GM11168 (cell line): Measurements from ENCODE around the gene KLHDC10.
"Not testable (repeated sequence)": the region's sequence is repeated elsewhere in the genome, so short reads cannot be mapped to it uniquely, and the experiment has no call there.

ENCODE experiments used
- in situ Hi-C: fragments of 300-500 bp; cut with MboI; formaldehyde crosslinking; loops from one replicate; pipeline ENCODE4 v1.12.0; 2022; ENCODE audit warnings: low sequenced_read_pairs; ENCODE audit not compliant: unreplicated experiment

Gene KLHDC10, protein sequence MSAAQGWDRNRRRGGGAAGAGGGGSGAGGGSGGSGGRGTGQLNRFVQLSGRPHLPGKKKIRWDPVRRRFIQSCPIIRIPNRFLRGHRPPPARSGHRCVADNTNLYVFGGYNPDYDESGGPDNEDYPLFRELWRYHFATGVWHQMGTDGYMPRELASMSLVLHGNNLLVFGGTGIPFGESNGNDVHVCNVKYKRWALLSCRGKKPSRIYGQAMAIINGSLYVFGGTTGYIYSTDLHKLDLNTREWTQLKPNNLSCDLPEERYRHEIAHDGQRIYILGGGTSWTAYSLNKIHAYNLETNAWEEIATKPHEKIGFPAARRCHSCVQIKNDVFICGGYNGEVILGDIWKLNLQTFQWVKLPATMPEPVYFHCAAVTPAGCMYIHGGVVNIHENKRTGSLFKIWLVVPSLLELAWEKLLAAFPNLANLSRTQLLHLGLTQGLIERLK

DNA sequence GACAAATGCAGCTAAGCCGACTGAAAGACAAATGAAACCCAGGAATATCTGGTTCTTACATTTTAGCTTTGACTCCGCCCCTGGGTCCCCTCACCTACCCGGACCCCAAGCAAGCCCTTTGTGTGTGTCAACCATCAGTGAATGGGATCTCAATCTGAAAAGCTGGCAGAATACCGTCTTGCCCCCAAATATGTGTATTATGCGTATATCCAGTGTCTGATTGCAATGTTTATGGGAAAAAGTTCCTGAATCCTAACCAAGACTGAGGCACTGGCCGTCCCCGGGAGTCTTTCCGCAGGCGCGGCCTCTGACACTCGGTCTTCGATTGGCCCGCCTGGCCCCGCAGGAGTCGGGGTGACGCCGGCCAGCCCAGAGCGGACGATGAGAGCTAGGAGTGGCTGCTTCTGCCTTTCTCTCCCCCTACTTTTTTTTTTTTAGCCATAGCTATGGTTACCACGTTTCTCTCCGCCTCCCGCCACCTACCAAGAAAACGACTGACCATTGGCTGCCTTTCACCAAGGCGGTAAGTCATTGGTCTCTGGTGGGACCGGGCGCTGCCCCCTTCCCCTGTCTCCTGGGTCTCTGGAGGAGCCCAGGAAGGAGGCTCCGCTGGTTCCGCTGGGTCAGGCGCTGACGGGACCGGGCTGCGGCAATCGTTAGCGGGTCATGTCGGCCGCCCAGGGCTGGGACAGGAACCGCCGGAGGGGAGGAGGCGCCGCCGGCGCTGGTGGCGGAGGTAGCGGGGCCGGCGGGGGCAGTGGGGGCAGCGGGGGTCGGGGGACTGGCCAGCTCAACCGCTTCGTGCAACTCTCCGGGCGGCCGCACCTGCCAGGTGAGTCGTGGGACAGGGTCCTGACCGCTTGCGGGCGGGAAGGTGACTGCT, at the start of gene KLHDC10:
KLHDC10 (plus strand) TSS at position 557 of the 883 bp plus-strand sequence; CDS start at position 667, 110 bp downstream.
- in situ Hi-C loops: loop anchor here (10.0 kb wide), 2 partner anchors 685 to 755 kb away; no protein-coding TSS in a partner anchor

DNA sequence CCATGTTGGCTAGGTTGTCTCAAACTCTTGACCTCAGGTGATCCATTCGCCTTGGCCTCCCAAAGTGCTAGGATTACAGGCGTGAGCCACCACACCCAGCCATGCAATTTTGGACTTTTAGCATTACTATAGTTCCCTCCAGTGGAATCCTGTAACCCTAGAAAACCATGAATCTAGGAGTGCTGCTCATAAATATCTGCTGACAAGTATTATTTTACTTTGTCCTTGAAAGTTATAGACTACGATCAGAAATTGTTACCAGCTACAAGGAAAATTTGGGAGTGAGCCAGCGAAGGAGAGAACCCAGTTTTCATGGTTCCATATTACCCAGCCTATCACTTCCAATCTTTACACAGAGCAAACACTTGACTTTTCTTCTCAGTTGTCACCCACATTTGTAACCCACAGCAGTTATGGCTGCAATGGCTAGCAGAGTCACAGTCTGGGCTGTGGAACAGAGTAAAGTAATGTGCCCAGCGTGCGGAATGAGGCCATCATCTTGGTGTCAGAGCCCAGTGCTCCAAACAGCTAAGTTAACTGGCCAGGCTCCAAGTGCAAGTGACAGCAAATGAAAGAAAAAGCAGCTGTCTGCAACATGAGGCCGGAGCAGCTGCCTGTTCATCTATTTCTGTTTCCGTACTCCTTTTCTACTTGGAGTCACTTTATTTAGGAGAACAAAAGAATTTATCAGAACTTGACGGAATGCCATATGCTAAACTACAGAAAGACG, 49.1 kb upstream of the KLHDC10 start:
- in situ Hi-C loops: loop anchor here (25.0 kb wide), 1 partner anchor 359 kb away; no protein-coding TSS in a partner anchor

DNA sequence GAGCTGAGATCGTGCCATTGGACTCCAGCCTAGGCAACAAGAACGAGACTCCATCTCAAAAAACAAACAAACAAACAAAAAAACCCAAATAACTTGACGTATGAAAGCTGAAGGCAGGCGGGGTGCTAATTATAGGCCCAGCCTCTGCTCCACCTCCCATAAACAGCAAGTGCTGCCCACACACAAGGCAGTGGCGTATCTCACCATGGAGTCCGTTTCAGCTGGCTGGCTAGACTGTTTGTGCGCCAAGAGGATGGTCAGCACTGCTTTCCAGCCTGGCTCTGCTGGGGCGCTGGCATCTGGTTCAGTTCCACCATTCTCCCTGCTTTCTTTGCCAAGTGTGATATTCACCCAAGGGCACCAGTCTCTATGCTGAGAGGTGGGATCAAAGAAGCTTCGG, 48.2 kb upstream of the KLHDC10 start:
- in situ Hi-C loops: loop anchor here (25.0 kb wide), 1 partner anchor 360 kb away; no protein-coding TSS in a partner anchor

DNA sequence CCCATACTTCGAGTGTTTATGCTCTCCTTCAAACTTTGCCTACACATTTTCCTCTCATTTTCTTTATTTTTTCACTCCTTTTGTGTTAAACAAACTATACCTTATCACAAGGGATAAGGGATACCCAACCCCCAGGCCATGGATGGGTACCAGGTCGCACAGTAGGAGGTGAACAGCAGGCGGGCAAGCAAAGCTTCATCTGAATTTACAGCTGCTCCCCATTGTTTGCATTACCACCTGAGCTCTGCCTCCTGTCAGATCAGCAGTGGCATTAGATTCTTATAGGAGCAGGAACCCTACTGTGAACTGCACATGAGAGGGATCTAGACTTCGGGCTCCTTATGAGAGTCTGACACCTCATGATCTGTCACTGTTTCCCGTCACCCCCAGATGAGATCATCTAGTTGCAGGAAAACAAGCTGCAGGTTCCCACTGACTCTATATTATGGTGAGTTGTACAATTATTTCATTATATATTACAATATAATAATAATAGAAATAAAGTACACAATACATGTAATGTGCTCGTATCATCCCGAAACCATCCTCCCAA, 47.6 kb upstream of the KLHDC10 start:
- in situ Hi-C loops: loop anchor here (25.0 kb wide), 1 partner anchor 360 kb away; no protein-coding TSS in a partner anchor

DNA sequence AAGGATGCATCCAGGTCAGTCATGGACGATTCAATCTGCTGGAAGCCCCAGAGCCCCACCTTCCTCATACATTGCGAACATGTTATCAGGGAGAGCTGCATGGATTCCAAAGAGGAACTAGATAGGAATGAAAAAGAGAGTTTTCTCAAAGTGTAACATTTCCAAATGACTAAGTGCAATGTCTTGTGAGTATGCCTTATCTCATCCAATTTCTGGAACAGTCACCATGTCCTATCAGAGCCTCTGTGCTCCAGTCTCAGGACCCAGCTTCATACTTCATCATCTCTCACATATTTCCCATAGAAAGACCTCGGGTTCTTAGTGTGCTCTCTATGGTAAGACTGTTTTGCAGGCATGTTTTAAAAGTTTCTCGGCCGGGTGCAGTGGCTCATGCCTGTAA, 45.9 kb upstream of the KLHDC10 start:
- in situ Hi-C loops: loop anchor here (25.0 kb wide), 1 partner anchor 362 kb away; no protein-coding TSS in a partner anchor

DNA sequence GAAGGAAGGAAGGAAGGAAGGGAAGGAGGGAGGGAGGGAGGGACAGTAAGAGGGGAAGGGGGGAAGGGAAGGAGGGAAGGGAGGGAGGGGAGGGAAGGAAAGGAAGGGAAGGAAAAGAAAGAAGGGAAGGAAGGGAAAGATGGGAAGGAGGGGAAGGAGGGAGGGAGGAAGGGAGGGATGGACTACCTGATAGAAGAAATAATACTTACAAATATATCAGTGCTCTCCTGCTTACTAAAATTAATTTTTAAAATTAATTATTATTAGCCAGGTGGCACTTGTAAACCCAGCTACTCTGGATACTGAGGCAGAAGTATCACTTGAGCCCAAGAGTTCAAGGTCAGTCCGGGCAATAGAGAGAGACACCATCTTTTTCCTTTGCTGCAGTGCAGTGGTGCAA, 37.6 kb upstream of the KLHDC10 start:
- in situ Hi-C loops: no loop called here

DNA sequence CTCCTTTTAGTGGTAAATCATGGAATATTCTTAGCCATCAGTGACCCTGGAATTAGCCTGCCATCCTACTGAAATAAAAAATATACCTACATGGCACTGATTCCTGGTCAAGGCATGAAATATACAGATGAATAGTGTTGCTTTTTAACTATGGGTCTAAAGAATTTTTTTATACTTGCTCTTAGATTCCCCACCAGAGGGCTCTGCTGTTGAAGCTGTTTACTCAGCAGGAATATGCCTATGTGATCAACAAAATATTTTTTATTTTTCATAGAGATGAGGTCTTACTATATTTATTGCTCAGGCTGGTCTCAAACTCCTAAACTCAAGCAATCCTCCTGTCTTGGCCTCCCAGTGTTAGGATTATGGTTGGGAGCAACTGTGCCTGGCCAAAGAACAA, 32.6 kb upstream of the KLHDC10 start:
- in situ Hi-C loops: no loop called here

DNA sequence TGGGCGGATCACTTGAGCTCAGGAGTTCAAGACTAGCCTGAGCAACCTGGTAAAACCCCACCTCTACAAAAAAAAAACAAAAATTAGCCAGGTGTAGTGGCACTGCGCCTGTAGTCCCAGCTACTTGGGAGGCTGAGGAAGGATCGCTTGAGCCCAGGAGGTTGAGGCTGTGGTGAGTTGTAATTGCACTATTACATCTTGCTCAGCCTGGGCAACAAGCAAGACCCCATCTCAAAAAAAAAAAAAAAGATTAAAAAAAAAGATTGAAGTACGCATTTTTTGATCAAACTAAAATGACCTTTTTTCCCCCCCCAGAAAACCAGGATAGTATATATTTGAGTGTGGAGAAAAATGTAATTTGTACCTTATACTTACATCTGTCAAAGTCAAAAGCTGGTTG, 29.8 kb upstream of the KLHDC10 start:
- in situ Hi-C loops: no loop called here

DNA sequence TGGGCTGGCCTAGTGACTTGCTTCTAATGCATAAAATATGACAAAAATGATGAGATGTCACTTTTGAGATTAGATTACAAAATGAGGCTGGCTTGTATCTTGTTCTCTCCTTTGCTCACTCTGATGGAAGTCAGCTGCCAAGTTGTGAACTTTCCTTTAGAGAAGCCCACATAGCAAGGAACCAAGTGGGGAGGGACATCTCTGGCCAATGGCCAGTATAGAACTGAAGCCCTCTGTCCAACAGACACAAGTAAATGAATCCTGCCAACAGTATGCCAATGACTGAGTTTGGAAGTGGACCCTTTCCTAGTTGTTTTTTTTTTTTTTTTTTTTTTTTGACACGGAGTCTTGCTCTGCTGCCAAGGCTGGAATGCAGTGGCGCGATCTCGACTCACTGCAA, 22.5 kb upstream of the KLHDC10 start:
- in situ Hi-C loops: no loop called here

DNA sequence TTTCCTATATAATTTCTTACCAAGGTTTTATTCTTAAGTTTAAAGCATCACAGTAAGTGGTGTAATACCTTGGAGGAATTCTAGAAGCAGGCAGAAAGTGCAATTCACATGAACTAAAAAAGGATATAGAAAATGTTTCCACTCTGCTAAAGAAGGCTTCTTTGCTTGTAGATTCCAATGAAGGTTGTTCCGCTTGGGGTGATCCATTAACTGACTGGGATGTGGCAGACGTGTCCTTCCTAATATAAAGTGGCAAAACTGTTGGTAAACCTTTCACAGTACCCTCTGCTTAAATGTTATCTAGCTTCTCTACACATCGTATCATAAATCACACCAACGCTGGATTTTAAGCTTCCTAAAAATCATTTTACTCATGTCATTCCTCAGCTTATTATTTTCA, 21.4 kb upstream of the KLHDC10 start:
- in situ Hi-C loops: no loop called here

DNA sequence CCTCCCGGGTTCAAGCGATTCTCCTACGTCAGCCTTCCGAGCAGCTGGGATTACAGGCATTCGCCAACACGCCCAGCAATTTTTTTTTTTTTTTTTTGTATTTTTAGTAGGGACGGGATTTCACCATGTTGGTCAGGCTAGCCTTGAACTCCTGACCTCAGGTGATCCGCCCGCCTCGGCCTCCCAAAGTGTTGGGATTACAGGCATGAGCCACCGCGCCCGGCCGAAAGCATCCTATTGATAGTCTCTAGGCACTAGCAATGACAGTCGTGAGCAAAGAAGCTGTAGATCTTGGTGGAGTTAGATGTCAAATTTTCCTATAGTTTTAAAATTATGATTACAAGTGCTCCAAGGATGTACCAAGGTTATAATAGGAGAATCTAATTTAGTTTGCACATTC, 18.1 kb upstream of the KLHDC10 start:
- in situ Hi-C loops: not testable (repeated sequence)

DNA sequence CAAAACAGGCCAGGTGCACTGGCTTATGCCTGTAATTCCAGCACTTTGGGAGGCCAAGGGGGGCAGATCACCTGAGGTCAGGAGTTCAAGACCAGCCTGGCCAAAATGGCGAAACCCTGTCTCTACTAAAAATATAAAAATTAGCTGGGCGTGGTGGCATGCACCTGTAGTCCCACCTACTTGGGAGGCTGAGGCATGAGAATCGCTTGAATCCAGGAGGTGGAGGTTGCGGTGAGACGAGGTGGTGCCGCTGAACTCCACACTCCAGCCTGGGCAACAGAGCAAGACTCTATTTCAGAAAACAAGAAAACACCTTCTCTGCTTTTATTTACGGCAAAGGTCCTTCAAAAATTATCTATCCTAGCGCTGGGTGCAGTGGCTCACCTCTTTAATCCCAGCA, 15.1 kb upstream of the KLHDC10 start:
- in situ Hi-C loops: not testable (repeated sequence)

DNA sequence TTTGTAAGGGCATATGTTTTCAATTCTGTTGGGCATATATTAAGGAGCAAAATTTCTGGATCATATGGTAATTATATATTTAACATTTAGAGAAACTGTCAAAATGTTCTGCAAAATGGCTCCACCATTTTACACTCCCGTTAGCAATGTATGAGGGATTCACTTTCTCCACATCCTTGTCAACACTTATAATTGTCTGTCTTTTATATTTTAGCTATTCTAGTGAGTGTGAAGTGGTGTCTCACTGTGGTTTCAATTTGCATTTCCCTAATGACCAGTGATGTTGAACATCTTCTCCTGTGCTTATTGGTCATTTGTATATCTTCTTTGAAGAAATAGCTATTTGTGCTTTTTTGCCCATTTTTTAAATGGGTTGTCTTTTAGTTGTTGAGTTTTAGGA, 8.1 kb upstream of the KLHDC10 start:
- in situ Hi-C loops: loop anchor here (10.0 kb wide), 1 partner anchor 763 kb away; no protein-coding TSS in a partner anchor

DNA sequence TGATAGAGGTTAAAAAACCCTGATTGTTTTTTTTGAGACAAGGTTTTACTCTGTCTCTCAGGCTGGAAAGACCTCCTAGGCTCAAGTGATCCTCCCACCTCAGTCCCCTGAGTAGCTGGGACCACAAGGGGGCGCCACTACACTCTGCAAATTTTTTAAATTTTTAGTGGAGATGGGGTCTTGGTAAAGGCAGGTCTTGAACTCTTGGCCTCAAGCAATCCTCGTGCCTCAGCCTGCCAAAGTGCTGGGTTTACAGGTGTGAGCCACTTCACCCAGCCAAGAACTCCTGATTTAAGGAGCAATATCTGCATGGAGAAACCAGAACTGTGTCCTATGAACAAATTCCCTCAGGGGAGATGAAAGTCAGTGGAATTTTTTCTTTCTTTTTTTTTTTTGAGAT, 7.3 kb upstream of the KLHDC10 start:
- in situ Hi-C loops: loop anchor here (10.0 kb wide), 1 partner anchor 762 kb away; no protein-coding TSS in a partner anchor

DNA sequence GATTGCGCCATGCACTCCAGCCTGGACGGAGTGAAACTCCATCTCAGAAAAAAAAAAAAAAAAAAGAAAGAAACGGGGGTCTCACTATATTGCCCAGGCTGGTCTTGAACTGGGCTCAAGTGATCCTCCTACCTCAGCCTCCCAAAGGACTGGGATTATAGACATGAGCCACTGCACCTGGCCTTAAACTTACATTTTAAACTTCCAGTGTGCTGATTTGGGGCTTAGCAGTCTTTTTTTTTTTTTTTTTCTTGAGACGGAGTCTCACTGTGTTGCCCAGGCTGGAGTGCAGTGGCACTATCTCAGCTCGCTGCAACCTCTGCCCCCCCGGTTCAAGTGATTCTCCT, 5.8 kb upstream of the KLHDC10 start:
- in situ Hi-C loops: loop anchor here (10.0 kb wide), 1 partner anchor 760 kb away; no protein-coding TSS in a partner anchor

DNA sequence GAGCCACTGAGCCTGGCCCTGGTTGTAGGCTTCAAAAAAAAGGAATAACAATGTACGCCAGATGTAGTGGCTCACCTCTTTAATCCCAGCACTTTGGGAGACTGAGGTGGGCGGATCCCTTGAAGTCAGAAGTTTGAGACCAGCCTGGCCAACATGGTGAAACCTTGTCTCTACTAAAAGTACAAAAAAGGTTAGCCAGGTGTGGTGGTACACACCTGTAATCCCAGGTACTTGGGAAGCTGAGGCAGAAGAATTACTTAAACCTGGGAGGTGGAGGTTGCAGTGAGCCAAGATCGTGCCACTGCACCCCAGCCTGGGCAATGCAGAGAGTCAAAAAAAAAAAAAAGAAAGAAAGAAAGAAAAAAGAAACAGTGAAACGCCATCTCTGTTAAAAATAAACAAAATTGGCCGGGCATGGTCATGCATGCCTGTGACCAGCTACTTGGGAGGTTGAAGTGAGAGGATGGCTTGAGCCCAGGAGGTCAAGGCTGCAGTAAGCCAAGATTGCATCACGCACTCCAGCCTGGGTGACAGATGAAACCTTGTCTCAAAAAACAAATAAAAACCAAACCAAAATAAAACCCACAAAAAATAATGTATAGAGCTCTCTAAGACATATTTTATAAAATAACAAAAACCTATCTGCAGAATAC, 4.7 kb upstream of the KLHDC10 start:
- in situ Hi-C loops: loop anchor here (10.0 kb wide), 1 partner anchor 759 kb away; no protein-coding TSS in a partner anchor

DNA sequence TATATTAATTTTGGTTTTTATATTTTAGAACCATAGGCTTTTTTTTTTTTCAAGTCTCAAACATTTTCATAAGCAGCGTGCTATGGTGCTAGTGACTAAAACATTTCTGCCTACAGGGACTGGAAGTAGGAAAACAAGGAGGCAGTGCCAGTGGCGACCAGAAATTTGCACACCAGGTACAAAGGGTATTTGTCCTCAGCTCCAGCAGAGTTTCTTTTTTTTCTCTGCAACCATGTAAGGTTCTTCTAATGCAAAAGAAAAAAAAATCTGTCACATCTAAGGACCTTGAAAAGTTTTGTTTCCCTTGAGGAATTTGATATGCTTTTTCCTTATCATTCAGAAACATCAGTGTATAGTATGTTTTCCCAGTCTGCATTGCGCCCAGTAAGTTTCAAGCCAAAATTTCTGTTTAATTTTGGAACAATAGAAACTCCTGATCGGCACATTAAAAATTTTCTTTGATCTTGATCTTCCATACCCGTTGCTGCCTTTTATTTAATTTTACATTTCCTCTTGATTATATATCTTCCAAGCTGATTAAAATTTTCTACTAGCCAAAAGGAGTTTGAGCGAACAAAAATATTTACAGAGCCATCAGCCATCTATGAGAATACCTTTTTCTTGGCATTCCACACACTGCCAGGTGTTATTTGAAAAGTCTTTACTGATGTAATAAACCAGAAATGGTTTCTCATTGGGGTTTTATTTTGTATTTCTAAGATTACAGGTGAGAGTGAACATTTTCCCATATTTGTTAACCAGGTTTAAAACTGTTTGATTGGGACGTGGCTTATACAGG, 956 bp upstream of the KLHDC10 start:
- in situ Hi-C loops: loop anchor here (10.0 kb wide), 1 partner anchor 755 kb away; no protein-coding TSS in a partner anchor
